ENCODE data around the gene GTF2E1.
A peak's percentile ranks its signal among the peaks of the same experiment; 100 is the strongest.
"Not testable (repeated sequence)": the region's sequence is repeated elsewhere in the genome, so short reads cannot be mapped to it uniquely, and the experiment has no call there.

Gene GTF2E1

DNA sequence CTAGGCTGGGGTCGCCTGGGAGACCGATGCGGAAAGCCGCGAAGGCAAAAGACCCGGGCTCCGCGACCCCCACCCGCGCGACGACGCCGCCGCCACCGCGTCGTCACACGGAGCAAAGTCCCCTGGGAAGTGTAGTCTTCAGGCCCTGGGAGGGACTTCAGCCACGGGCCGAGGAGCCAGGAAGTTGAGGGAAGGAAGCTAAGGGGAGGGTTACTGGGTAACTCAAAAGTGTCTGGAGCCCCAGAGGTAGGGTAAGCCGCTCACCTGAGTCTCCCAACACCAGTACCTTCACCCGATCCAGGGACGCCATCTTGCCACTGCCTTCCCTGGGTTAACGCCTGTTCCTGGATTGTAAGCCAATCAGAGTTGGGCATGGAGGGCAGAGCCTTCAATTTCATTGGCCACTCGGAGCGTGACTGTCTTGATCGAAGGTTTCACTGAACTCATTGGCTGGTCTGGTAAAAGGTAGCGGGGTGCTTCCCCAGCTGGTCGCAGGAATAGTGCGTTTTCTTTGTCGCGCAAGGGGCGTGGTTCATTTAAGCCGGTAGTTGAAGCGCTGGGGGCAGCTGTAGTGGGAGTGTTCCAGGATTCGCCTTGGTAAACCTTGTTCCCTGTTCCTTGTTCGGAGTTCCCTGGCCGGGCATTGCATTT lies at the start of gene GTF2E1, which contains the start of gene RABL3:
GTF2E1 (plus strand) TSS at position 547 of the 651 bp plus-strand sequence. CDS start 7,809 bp downstream, outside the sequence.
RABL3 (minus strand) TSS at position 319 of the 651 bp plus-strand sequence; CDS start at position 310, 9 bp downstream.
- peak; percentile 99 for ATAC-seq (replicated peaks)
- no peaks in the 10 kb centered on the region for H3K9me3 Mint-ChIP-seq
- peak within 1 kb of the TSS; percentile 96 to 97 for H3K4me3 Mint-ChIP-seq
- peak; percentile 96 for DNase-seq
- H3K4me1 Mint-ChIP-seq = peaks cover 11 to 38% of the 10 kb centered on the region in 2 donors
- H3K36me3 Mint-ChIP-seq = peaks cover 7 to 12% of the 10 kb centered on the region in 2 donors
- no peaks in the 10 kb centered on the region for H3K27me3 Mint-ChIP-seq
- H3K27ac Mint-ChIP-seq = peak within 1 kb of the TSS; percentile 100

DNA sequence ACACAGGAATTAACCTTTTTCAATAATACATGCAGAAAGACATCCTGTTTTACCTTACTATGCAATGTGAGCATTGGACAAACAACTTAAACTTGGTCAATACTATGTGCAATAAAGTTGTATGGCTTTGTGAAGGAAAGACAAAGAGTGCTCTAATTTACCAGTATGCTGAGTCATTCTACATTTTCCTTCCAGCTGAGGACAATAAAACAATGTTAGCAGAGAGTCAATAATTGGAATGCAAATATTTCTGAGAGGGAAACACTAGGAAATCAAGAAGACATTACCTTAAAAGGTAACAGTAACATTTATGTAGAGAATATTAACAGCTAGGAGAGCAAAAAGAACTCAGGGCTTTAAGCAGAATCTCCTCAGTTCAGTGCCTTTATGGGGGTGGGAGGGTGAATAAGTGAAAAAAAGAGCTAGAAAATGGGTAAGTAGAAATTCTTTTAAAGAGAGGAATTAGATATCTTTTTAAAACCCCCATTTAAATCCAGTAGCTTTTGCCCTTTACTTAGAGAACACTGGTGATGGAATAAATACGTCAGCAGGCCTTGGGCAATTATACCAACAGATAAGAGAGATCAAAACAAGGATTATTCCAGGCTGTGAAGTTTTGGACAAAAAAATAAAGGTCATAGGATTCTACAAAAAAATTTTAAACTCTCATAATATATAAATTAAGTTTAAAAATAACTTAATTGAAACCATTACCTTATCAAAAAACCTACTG lies 48.9 kb upstream of the GTF2E1 start:
- no peaks in the 10 kb centered on the region for H3K9me3 Mint-ChIP-seq
- DNase-seq (no peak), ATAC-seq (replicated peaks) (no peak)
- H3K4me3 Mint-ChIP-seq = no peak overlapping the region
- H3K27ac Mint-ChIP-seq = no peak overlapping the region
- H3K27me3 Mint-ChIP-seq = no peaks in the 10 kb centered on the region
- H3K4me1 Mint-ChIP-seq = peaks cover 3 to 10% of the 10 kb centered on the region in 2 donors
- H3K36me3 Mint-ChIP-seq = peaks cover 8 to 20% of the 10 kb centered on the region in 2 donors

DNA sequence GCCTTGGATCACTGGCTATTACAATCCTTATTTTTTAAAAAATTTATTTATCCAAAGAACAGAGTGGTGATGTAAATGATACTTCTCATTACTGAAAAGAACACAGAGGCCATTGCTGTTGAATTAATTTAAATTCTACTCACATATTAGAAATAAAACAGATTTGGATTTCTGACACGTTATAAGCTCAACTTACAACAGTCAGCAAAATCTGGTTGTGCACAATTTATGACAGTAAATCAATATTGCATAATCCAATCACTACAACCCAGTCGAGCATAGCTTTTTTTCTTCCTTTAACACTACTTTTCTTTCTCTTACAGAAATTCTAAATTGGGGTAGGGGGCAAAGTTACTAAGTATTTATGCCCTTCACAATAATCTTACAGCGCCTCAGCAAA lies 43.2 kb upstream of the GTF2E1 start:
- Mint-ChIP-seq H3K27me3 (no peaks in the 10 kb centered on the region), H3K4me1 (no peaks in the 10 kb centered on the region), H3K9me3 (peaks cover 3 to 5% of the 10 kb centered on the region in 2 donors), H3K27ac (no peak overlapping the region), H3K36me3 (peaks cover 21 to 39% of the 10 kb centered on the region in 2 donors), H3K4me3 (no peak overlapping the region)
- no peak for ATAC-seq (replicated peaks)
- DNase-seq = no peak

DNA sequence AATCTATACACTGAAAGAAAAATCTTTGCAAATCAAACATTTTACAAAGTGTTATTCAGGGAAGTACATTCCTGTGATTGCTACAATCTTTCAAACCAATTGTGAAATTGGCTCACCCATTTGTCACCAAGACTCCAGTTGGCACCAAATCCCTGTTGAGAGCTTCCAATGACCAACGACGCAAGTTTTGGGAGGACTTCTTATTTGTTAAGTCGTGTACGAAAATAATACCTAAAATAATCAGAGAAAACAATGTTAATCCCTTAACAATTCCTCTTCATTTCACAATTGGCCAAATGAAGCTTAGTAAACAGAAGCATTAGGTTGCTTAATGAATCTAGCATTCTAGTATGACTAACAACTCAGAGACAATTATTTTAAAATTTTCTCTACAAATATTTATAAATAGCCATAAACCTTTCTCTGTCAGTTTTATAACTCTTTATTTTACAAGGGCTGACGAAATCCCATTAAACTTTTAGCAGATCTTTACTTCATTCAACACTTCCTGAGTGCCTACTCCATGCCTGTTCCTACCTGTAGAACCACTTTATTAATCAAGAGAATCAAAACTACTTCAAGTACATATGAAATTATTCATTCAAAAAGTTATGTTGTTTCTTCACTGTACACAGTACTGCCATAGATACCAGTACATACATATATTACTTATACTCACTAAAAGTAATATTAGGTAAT lies 36.5 kb upstream of the GTF2E1 start:
- DNase-seq (no peak), ATAC-seq (replicated peaks) (no peak)
- Mint-ChIP-seq H3K27ac (no peak overlapping the region), H3K9me3 (peaks cover 3 to 5% of the 10 kb centered on the region in 2 donors), H3K36me3 (peaks cover 23 to 36% of the 10 kb centered on the region in 2 donors), H3K27me3 (no peaks in the 10 kb centered on the region), H3K4me3 (no peak overlapping the region), H3K4me1 (peaks cover 4 to 17% of the 10 kb centered on the region in 2 donors)

DNA sequence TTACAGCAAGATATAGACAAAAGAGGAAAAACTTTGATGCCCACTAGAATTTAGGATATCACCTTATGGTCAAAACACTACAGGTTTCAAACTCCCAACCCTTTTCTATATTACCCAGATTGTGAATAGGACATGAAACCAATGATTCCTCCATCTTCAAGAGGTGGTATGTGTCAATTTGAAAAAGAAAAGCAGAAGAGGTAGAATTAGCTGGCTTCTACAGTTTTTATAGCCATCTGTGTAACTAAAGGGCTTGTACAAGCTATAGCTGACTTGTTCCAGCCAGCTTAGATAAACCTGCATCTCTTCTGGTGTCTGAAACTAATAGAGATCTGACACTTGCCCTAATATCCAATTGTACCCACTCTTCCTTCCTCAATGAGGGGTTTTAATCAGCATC lies 35.6 kb upstream of the GTF2E1 start:
- H3K27me3 Mint-ChIP-seq = no peaks in the 10 kb centered on the region
- peaks cover 4 to 17% of the 10 kb centered on the region in 2 donors for H3K4me1 Mint-ChIP-seq
- no peak for DNase-seq
- peaks cover 3 to 5% of the 10 kb centered on the region in 2 donors for H3K9me3 Mint-ChIP-seq
- no peak overlapping the region for H3K4me3 Mint-ChIP-seq
- H3K36me3 Mint-ChIP-seq = peaks cover 23 to 36% of the 10 kb centered on the region in 2 donors
- H3K27ac Mint-ChIP-seq = no peak overlapping the region
- peak; percentile 23 to 42 for ATAC-seq (replicated peaks)

DNA sequence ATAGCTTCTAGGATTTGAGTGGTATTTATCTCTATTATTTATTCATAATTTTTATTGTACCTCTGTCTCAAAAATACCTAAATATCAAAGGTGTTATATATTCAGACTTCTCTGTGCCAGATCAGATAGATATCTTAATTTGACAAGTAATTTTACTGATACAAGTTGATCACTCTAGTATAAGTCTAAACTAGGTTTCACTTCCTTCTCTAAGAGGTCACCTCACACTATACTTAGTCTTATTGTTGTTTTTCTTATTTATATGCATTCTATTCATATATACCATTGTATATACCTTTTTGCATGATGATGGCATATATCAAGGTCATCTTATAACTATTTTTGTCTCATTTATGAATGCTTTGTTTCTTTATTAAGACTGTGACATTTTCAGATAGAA lies 34.1 kb upstream of the GTF2E1 start:
- H3K9me3 Mint-ChIP-seq = peaks cover 1% of the 10 kb centered on the region in 2 donors
- H3K4me1 Mint-ChIP-seq = peaks cover 4 to 17% of the 10 kb centered on the region in 2 donors
- peak; percentile 61 for ATAC-seq (replicated peaks)
- H3K27ac Mint-ChIP-seq = no peak overlapping the region
- no peak overlapping the region for H3K4me3 Mint-ChIP-seq
- DNase-seq = no peak
- H3K36me3 Mint-ChIP-seq = peaks cover 20 to 26% of the 10 kb centered on the region in 2 donors
- H3K27me3 Mint-ChIP-seq = no peaks in the 10 kb centered on the region

DNA sequence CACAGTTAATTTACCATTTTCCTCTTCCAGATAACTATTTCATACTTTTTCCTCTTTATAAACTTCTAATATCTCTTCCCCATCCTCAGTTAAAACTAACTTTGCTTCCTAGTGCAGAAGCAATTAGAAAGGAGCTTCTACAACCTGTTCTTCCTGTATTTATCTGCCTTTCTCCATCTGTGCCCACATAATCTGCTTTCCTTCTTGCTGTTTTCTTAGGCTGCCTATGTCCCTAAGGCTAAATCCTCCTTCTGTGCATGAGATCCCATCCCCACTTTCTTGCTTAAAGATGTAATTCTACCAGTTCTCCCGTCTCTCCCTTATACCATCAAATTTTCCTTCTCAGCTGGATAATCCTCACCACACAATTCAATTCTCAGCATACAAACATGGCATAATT lies 32.2 kb upstream of the GTF2E1 start:
- Mint-ChIP-seq H3K4me3 (no peak overlapping the region), H3K36me3 (peaks cover 12 to 19% of the 10 kb centered on the region in 2 donors), H3K9me3 (peaks cover 0 to 1% of the 10 kb centered on the region in 2 donors), H3K27me3 (no peaks in the 10 kb centered on the region), H3K27ac (no peak overlapping the region), H3K4me1 (peaks cover 5 to 24% of the 10 kb centered on the region in 2 donors)
- ATAC-seq (replicated peaks) (no peak), DNase-seq (no peak)

DNA sequence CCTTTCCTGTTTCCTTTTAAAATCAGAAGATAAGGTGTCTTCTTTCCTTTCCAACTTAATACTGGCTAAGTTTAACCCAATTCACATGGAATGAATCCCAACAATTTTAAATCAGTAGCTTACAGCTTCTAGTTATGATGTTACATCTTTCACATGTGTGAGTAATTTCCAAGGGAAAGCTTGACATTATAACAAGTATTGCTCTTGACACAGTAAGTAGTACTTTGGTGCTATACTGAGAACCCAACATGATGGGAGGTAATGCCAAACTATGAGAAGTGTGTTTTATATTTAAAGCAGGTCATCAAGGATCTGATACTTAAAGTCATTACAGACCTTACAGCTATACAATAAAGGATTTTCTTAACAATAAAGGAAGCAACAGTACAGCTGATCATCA lies 29.3 kb upstream of the GTF2E1 start:
- Mint-ChIP-seq H3K27ac (no peak overlapping the region), H3K4me1 (peaks cover 2 to 16% of the 10 kb centered on the region in 2 donors), H3K36me3 (peaks cover 7 to 12% of the 10 kb centered on the region in 2 donors), H3K4me3 (no peak overlapping the region), H3K9me3 (peaks cover 0 to 1% of the 10 kb centered on the region in 2 donors), H3K27me3 (no peaks in the 10 kb centered on the region)
- ATAC-seq (replicated peaks) (no peak), DNase-seq (no peak)

DNA sequence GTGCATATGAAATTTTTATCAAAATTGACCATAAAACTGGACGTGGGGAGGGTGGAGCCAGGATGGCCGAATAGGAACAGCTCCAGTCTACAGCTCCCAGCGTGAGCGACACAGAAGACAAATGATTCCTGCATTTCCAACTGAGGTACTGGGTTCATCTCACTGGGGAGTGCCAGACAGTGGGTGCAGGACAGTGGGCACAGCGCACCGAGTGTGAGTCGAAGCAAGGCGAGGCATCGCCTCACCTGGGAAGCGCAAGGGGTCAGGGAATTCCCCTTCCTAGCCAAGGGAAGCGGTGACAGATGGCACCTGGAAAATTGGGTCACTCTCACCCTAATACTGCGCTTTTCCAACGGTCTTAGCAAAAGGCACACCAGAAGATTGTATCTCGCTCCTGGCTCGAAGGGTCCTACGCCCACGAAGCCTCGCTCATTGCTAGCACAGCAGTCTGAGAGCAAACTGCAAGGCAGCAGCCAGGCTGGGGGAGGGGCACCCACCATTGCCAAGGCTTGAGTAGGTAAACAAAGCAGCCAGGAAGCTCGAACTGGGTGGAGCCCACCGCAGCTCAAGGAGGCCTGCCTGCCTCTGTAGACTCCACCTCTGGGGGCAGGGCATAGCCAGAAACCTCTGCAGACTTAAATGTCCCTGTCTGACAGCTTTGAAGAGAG lies 23.2 kb upstream of the GTF2E1 start:
- H3K36me3 Mint-ChIP-seq = peaks cover 9 to 38% of the 10 kb centered on the region in 2 donors
- not testable (repeated sequence) for ATAC-seq (replicated peaks); H3K9me3 Mint-ChIP-seq; H3K27me3 Mint-ChIP-seq
- H3K27ac Mint-ChIP-seq = peak overlapping the region; percentile 44
- H3K4me1 Mint-ChIP-seq = peaks cover 12 to 34% of the 10 kb centered on the region in 2 donors
- peak; percentile 1 for DNase-seq
- H3K4me3 Mint-ChIP-seq = peak overlapping the region; percentile 15 to 65

DNA sequence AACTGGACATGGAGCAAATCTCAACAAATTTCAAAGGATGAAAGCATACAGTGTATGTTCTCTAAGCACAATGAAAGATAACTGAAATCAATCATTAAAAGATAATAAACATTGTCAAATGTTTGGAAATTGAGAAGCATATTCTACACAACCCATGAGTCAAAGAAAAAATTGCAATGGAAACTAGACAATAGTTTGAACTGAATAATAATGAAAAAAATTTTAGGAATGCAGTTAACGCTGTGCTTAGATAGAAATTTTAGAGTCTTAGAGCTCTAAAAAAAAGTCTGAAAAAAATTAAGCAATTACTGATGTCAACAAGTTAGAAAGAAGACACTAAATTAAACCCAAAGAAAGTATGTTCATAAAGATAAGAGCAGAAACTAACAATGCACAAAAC lies 15.8 kb upstream of the GTF2E1 start:
- Mint-ChIP-seq H3K4me1 (no peaks in the 10 kb centered on the region), H3K9me3 (no peaks in the 10 kb centered on the region), H3K27me3 (no peaks in the 10 kb centered on the region), H3K36me3 (peaks cover 11 to 28% of the 10 kb centered on the region in 2 donors), H3K27ac (no peak overlapping the region), H3K4me3 (no peak overlapping the region)
- DNase-seq (no peak), ATAC-seq (replicated peaks) (no peak)

DNA sequence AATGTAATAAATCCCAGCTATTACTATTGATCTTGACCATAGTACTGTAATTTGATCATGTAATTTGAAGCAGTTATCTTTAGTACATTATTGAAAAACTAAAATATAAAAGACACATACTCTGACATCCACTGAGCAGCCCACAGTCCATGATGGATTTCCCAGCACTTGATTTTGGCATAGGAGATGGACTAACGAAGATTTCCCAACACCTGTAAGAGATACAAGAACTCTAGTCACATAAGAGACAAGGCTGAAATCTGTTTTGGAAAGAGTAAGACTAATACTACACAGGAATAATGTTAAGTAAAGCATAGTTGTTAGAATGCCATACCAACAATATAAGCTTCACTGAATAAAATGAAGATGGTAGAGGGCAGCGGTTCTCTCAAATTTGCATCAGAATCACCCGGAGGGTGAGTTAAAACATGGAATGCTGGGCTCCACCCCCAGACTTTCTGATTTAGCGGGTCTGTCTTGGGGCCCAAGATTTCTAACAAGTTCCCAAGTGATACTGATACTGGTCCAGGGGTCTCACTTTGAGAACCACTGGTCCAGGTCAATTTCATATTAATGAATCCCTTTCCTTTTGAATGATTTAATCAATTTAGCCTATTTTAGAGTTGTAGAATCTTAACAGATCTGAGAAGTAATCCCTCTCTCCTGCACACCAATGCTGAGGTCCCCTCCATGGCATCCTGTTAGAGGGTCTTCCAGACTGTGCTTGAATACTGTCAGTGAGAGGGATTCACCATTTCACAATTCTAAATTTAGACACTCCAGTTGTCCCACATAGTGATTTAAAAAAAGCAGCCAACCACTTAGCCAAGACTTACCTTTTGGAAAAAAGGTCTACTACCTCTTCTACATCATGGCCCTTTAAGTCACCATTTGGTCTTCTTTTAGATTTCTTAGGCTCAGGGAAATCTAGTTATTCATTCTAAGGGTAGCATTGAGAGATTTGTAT lies 11.7 kb upstream of the GTF2E1 start:
- H3K27ac Mint-ChIP-seq = no peak overlapping the region
- no peak for ATAC-seq (replicated peaks)

DNA sequence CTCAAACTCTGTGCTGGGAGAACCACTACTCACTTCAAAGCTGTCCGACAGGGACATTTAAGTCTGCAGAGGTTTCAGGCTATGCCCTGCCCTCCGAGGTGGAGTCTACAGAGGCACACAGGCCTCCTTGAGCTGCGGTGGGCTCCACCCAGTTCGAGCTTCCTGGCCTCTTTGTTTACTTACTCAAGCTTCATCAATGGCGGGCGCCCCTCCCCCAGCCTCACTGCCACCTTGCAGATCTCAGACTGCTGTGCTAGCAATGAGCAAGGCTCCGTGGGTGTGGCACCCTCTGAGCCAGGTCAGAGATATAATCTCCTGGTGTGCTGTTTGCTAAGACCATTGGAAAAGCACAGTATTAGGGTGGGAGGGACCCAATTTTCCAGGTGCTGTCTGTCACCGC lies 4.5 kb upstream of the GTF2E1 start:
- peaks cover 1 to 12% of the 10 kb centered on the region in 2 donors for H3K4me1 Mint-ChIP-seq
- not testable (repeated sequence) for H3K4me3 Mint-ChIP-seq; DNase-seq; H3K27me3 Mint-ChIP-seq; ATAC-seq (replicated peaks); H3K27ac Mint-ChIP-seq
- H3K36me3 Mint-ChIP-seq = peaks cover 16 to 30% of the 10 kb centered on the region in 2 donors
- peaks cover 4 to 11% of the 10 kb centered on the region in 2 donors for H3K9me3 Mint-ChIP-seq

More for the DNA sequence above, 11.7 kb upstream of the GTF2E1 start:
- Mint-ChIP-seq H3K4me3 (no peak overlapping the region), H3K36me3 (peaks cover 17 to 22% of the 10 kb centered on the region in 2 donors), H3K4me1 (no peaks in the 10 kb centered on the region), H3K9me3 (peaks cover 0 to 7% of the 10 kb centered on the region in 2 donors), H3K27me3 (no peaks in the 10 kb centered on the region)
- no peak for DNase-seq

DNA sequence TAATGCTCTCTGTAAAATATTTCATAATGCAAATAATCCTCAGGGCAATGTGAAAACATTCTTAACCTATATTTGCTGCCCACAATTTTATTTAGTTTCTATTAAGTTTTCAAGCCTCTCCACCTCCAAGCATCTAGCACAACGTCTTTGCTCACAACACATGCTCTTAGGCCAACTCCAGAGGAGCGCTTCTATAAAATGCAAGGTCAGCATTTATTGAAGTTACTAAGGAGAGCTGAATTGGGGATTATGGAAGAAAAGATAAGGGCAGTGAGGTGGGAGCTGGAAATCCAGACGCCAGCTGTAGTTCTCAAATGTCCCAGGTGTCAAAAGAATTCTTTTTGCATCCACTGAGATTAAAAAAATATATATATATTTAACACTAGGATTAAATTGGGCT lies 1.2 kb upstream of the GTF2E1 start:
- Mint-ChIP-seq H3K4me1 (peaks cover 11 to 38% of the 10 kb centered on the region in 2 donors), H3K9me3 (peaks cover 3 to 4% of the 10 kb centered on the region in 2 donors), H3K4me3 (peak overlapping the region; percentile 96 to 97), H3K27me3 (no peaks in the 10 kb centered on the region), H3K36me3 (peaks cover 10 to 17% of the 10 kb centered on the region in 2 donors), H3K27ac (peak overlapping the region; percentile 20)
- DNase-seq = no peak
- ATAC-seq (replicated peaks) = no peak

Data from stimulated activated naive B cell treated with anti-CD40 and anti-IgM and Interleukin-4, amounts not matched to agents 10 μg/mL and 1 μg/mL and 100 μg/mL, for 72 hours (primary cell).